ENCODE results near the gene MTFMT.
"Not testable (repeated sequence)": the region's sequence is repeated elsewhere in the genome, so short reads cannot be mapped to it uniquely, and the experiment has no call there.

MTFMT gene

DNA sequence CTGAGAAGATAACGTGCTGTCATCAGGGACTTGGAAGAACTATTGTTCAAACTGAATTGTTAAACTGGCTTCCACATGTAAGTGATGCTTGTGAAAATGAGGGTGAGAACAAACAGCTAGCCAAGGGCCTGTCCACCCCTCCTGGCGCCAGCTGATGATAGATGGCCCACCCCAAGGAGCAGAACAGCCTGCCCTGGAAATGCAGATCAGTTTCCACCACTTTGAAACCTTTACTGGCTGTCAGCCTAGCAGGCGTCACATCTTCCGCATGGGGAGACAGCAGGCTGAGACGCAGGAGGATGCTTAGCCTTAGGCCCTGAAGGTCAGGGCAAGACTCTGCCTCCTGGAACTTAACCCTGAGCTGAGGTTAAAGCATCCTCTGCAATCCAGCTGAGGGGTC lies 9.4 kb upstream of the MTFMT start:
- DNase-seq (ENCODE audit: low read depth, low spot score), result no peak

DNA sequence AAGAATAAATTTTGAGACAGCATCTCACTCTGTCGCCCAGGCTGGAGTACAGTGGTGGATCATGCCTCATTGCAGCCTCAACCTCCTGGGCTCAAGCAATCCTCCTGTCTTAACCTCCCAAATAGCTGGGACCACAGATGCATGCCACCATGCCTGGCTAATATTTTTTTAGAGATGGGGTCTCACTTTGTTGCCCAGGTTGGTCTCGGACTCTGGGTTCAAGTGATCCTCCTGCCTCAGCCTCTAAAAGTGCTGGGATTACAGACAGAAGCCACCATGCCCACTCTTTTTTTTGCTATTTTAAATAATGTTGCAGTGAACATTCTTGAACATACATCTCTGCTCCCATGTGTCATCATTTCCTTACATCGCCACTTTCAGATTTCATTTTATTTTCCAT lies 9.0 kb upstream of the MTFMT start:
- DNase-seq (ENCODE audit: low read depth, low spot score), result no peak

DNA sequence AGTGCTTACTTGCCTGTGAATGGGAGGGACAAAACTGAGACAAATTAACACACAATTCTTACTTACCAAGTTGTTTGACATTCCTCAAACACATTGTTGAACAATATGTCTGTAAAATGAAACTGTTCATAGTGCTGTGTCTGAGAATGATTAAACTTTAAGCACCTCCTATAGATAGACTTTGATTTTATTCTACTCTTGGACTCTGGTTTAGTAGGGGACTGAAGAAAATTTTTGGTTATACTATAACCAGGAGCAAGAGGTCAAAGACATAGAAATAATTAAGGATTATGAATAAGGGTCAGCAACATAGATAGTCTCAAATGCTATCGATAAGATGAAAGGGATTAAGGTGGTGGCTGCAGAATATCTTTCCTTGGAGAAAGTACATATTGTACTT lies 7.9 kb upstream of the MTFMT start:
- no peak for DNase-seq (ENCODE audit: low read depth, low spot score)

DNA sequence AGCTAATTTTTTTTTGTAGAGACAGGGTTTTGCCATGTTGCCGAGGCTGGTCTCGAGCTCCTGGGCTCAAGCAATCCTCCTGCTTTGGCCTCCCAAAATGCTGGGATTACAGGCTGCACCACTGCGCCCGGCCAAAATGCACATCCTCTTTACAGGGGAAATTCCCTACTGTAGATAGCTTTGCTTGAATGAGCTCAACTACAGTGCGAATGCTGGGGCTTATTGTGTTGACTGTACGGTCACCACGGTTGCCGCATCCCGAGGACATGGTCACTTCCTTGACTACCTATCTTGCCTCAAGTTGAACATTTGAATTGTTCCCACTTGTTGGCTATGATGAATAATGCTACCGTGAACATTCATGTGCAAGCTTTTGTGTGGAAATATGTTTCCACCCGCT lies 5.3 kb upstream of the MTFMT start:
- no peak for DNase-seq (ENCODE audit: low read depth, low spot score)

DNA sequence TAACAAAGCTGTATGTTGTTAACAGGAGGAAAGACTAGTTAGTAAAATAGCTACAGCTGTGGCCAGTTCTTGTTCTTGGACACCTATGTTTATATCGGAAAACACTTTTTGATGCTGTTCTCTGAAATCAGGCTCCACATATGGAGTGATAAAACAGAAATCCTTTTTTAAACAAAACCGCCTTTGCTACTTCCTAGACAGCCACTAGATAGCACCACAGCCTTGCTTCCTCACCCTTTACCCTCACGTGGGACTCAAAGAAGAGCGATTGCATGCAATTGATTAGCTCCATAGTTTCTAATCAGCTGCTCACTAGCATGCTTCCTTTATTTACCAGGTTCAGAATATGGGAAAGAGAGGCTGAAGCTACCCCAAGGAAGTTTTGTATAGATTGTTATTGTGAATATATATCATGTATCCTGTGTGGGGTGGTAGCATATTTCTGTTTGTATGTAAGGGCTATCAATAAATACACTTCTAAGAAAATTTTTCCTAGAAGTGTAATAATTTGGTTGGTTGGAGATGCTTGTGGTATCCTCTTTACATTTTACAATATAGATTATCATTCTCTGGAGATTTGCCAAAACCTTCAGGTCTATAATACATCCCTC lies 4.3 kb upstream of the MTFMT start:
- no peak for DNase-seq (ENCODE audit: low read depth, low spot score)

DNA sequence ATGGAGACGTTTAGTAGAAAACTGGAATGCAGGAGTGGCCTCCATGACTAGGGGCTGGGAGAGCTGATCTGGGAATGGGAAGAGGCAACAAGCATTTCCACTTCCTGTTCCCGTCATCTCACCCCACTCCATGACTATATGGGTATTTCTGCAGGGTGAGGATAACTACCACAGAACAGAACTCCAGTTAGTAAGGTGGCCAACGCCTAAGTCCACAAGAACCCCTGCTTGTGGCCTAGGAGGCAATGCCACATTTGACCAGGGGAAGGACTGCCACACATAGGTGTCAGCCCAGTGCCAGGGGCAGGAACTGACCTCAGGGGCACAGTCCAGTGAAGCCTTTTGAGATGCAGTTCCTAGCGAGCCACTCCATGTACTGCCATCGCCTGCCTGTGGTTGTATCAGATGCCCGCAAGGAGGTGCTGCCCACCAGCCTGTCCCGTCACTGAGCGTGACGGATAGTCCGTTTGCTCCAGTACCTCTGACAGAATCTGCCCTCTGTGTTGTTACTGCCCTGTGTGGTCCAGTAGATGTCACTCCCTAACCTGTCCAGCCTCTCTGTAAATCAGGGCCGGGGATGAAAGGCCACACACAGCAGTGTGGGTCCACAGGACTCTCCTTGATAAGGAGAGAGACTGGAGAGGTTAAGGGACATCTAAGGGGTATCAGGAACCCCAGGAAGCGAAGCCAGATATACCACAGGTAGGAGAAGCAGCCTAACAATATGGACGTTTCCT lies 3.5 kb upstream of the MTFMT start:
- DNase-seq (ENCODE audit: low read depth, low spot score), result peak; percentile 86

DNA sequence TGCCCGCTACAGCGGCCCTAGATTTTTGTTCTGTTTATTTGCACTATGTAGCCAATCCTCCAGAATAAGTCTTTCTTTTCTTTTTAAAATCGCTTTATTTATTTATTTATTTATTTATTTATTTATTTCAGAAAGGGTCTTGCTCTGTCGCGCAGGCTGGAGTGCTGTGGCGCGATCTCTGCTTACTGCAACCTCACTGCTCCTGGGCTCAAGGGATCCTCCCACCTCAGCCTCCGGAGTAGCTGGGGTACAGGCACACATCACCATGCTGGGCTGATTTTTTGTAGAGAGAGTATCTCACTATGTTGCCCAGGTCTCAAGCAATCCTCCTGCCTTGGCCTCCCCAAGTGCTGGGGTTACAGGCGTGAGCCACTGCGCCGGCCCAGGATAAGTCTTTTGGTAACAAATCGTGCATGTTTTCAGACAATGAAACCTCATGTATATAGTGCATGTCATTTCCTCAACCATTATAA lies 333 bp upstream of the MTFMT start:
- DNase-seq (ENCODE audit: low read depth, low spot score), result no peak

DNA sequence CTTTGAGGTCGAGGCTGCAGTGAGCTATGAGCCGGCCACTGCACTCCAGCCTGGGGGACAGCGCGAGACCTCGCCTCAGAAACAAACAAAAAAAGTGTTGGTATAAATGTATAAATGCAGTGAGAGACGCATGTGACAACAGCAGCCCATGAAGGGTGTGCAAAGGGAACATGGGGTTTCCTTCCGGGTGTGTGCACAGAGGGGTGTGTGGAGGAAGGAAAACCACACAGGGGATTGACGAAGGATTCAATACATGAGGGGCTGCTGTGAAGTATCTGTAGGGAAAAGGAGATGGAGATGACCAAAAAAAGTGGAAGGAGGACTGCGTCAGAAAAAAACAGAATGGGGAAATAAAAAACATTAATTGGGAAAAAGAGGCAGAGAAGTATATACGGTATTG lies 1.1 kb downstream of the MTFMT start:
- DNase-seq (ENCODE audit: low read depth, low spot score), result no peak

DNA sequence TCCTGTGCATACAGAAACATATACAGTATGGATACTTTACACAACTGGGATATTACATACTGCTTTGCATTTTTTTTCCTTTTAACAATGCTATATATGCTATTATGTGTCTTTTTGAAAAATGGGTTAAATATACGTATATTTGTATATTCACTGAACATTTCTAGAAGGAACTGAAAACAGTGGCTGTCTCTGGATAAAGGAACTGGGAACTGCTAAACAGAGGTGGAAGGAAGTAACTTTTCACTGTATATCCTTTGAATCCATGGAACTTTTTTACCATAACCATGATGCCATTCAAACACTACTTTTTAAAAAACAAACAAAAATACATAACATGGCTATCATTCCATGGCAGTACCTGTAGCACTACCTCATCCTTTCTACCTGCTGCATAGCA lies 1.8 kb downstream of the MTFMT start:
- DNase-seq (ENCODE audit: low read depth, low spot score), result no peak

DNA sequence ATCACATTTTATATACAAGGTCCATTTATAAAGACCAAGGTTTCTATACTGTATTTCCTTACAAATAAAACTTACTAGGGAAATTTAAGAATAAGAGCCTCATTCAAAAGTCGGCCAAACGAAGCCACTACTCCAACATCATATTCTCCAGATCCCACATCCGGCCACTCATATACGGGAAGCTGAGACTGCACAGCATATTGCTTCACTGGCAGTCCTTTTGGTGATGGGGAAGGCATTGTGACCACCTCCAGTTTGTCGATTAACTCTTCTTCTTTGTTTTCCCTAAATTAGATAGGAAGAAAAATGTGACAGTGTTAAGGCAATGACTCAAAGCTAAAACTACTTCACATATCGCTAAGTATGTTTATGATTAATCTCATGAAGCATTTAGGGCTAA lies 2.7 kb downstream of the MTFMT start:
- no peak for DNase-seq (ENCODE audit: low read depth, low spot score)

DNA sequence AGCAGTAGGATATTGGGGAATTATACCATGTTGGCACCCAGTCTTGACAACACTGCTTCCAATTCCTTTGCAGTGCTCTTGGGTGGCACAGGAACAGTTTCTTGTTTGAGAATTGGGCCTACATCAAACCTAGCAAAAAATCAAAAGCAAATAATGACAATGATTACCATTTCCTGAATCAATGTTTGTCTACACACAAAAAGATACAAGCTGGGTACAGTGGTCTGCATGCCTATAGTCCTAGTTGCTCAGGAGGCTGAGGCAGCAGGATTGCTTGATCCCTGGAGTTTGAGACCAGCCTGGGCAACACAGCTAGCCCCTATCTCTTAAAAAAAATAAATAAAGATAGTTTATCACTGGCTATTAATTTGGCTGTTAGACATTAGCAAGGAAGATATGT lies 8.0 kb downstream of the MTFMT start:
- DNase-seq (ENCODE audit: low read depth, low spot score), result no peak

DNA sequence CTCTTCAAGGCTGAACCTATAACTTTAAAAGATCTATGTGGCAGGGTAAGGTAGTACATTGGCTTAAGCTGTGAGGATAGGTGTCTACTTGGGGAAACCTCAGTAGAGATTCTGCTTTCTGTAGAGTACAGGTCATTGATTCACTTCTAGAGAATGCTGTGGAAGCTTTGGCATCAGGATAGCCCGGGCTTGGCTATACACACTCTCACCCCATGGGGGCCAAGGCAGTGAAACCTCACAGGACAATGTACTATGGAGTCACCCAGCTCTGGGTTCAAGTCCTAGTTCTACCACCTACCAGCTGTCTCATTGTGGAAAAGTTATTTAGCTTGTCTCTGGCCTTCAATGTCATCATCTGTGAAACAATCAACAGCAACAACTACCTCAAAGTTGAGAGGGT lies 9.0 kb downstream of the MTFMT start:
- DNase-seq (ENCODE audit: low read depth, low spot score), result no peak

DNA sequence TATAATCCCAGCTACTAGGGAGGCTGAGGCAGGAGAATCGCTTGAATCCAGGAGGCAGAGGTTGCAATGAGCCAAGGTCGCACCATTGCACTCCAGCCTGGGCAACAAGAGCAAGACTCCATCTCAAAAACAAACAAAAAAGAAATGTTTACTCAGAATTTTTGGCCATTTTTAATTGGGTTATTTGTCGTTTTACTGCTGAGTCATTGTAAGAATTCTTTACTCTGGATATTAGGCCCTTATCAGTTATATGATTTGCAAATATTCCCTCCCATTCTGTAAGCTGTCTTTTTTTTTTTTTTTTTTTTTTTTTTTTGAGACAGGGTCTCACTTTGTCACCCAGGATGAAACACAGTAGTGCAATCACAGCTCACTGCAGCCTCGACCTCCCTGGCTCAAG lies 18.2 kb downstream of the MTFMT start:
- not testable (repeated sequence) for DNase-seq (ENCODE audit: low read depth, low spot score)

DNA sequence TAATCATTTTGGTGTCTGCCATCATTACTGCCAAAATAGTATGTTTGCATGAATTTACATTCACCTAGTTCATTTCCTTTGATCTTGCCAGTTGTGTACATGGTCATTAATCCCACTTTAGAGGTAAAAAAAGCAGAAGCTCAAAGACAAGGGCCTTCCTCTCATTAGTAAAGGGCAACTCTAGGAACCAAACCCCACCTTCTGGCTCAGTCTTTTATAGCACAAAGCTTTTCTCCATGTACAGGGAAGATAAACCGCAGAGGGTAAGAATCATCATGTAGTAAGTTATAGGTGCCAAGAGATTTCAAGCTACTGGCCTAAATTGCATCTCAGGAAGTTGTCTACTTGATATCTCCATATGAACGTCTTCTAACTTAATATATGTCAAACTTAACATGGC lies 20.5 kb downstream of the MTFMT start:
- no peak for DNase-seq (ENCODE audit: low read depth, low spot score)

DNA sequence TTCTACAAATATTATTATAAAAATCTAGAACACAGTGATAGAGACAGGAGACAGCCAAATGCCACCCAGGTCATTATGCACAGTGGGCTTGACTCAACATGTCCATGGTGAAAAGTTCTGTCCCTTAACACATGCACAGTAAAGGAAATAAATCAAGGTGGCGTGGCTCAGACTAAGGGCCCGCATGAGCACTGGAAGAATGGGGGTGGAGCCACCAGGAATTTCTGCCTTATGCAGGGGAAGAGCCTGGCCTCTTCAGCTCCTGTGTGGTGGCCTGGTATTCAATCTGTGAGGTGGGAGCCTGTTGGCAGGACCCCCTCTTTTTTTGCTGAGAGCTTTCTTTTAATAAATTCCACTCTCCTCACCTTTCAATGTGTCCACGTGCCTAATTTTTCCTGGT lies 22.6 kb downstream of the MTFMT start:
- no peak for DNase-seq (ENCODE audit: low read depth, low spot score)

DNA sequence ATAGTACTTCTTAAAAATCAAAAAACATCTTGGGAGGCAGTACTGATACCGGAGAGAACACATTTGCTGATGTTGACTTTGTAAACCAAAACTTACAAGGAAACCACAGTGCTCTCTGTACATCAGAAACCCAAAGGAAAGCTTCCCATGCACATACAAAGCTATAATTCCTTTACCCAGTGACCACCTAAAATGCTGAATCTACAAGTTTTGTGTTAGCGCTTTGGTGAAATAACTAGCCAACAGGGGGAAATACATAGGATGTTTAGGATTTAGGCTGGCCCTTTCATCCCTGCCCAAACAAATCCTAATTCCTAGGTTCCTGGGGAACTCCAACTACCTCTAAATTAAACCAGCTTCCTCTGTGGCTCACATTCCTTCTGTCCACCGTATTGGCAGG lies 24.4 kb downstream of the MTFMT start:
- DNase-seq (ENCODE audit: low read depth, low spot score), result no peak

DNA sequence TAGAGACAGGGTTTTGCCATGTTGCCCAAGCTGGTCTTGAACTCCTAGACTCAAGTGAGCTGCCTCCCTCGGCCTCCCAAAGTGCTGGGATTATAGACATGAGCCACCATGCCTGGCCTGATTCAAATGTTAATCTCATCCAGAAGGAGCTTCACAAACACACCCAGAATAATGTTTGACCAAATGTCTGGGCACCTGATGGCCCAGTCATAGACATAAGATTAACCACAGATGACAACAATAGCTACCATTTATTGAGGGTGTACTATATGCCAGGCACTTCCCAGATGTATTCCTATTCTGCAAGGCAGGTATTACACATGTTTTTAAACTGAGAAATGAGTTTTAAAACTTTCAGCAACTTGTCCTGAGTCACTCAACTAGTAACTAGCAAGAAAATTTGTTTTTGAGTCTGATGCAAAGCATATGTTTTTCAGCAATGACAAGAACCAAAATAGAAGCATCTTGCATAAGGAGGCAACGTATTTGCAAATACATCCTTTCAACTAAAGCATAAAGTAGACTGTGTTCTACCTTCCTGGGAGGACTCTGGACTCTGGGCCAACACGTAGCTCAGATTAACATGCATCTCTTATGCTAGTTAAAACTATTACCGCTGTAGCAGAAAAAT lies 31.6 kb downstream of the MTFMT start:
- no peak for DNase-seq (ENCODE audit: low read depth, low spot score)

DNA sequence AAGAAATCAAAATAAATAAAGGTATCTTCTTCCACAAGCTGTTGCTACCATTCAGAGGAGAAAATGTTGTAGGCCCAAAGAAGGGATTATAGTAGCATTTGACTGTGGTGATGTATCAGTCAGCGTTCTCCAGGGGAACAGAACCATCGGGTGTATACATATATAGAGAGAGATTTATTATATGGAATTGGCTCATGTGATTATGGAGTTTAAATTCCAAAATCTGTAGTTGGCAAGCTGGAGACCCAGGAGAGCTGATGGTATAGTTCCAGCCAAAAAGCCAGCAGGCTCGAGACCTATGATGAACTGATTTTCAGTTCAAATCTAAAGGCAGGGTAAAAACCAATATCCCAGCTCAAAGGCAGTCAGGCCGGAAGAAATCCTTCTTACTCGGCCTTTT lies 32.4 kb downstream of the MTFMT start:
- no peak for DNase-seq (ENCODE audit: low read depth, low spot score)

DNA sequence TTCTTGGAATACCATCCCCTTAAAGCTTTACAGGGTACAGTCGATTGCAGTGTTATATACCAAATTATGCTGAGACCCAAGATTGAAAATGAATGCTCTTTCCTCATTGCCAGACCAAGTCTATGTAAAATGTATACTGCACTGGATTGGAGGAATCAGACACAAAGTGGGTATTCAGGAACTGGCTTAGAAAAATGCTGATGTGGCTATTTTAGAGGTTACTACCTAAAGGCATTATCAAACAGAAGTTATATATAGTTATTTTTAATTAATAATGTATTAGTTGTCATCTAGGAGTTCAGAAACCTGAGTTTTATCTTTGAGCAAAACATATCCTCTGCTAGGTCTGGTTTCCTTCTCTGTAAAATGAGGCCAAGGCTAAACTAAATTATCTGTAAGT lies 36.1 kb downstream of the MTFMT start:
- no peak for DNase-seq (ENCODE audit: low read depth, low spot score)

DNA sequence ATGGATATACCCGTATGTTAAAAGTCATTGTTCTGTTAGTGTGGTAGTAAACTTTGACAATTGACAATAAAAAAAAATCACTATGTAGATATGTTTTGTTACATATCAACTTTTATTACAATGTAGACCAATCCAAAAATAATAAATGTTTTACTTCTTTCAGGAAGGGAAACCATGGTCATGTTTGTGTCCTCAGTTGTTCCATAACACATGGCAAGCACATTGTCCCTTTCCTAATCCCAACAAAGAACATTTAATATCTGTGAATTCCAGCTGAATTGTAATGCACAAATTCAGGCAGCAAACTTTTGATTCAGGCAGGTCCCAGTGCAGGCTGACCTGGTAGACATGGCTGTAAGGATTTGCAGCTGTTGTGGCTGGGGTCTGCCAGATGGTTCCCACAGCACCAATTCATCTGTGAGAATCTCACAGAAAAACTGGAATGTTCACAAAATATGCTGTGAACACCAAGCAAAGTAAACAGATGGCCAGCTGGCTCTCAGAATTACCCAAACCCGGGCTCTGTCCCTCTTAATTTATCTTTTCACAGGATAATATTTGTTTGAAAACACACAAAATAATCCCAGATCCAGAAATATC lies 37.8 kb downstream of the MTFMT start:
- DNase-seq (ENCODE audit: low read depth, low spot score), result no peak

DNA sequence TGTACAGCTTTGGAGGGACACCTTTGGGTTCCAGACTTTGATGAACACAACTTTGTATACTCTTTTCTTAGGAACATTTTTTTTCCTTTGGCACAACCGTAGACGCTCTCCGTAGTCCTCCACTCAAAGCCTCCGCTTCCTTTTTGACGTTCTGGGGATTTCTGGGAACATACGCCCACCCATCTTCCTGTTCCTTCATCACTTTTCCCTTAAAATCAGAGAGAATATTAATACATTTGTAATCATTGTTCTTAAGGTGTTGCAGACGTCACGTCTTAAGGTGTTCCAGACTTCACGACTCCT lies 39.3 kb downstream of the MTFMT start:
- no peak for DNase-seq (ENCODE audit: low read depth, low spot score)

DNA sequence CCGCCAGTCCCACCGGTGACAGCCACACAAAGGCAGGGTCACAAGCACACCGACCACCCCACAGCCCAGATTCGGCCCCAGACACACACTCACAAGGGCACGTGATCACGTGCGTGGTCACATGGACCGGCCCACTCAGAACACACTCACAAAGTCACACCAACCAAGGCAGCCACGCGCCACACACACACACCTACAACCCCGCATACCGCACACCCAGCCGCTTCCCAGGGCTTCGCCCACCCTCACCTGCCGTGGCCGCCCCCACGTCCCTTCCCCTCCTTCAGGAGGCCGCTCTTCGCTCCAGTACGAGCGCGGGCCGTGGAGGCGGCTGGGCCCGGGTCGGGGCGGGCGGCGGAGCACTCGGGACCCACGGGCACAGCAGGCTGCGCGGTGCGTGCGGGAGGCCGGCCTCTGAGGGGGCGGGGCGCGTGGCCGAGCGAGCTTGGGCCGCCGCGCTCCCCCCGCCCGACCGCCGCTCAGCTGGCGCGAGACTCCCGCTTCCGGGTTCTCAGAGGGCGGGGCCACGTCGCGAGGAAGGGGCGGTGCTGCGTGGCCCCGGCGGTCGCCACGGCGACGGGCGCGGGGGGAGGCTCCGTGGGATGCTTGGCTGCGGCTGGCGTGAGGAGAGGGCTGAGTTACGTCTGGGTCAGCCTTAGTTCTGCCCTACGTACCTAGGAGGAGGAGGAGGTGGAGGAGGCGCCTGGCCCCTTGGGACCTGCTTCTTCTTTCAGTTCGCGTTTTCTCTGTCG lies 39.8 kb downstream of the MTFMT start, which contains the start of gene SPG21:
Gene SPG21 (minus strand): TSS at position 499 of the 752 bp plus-strand sequence. CDS start 6,345 bp downstream, outside the sequence.
- peak; percentile 48 for DNase-seq (ENCODE audit: low read depth, low spot score)

All from iPS DF 19.7 (cell line).